Measurements from ENCODE around the gene RIIAD1.

GRCh38 chr1:151713044-151713443 lies 8.3 kb upstream of the RIIAD1 start:
- no peak for TF ChIP-seq CTCF (IDR thresholded peaks at IDR 0.05)
- no peak for TF ChIP-seq POLR2AphosphoS5 (IDR thresholded peaks at IDR 0.05)

All from sigmoid colon (tissue), 4 donors.